KOPT-K1 (cell line): ENCODE measurements around the gene UBL3.

Experiments used
- H3K27ac ChIP-seq: fragments of 200-600 bp; sonication (generic); 2 replicates; pipeline ENCODE4 v1.5.1; 2016; ENCODE audit warnings: antibody characterized with exemption, mild to moderate bottlenecking, low read depth, low read length; ENCODE audit not compliant: poor library complexity, severe bottlenecking
- H3K36me3 ChIP-seq: fragments of 200-600 bp; sonication (generic); 2 replicates; pipeline ENCODE4 v1.5.1; 2017; ENCODE audit warnings: antibody characterized with exemption, mild to moderate bottlenecking, low read length, moderate library complexity; ENCODE audit not compliant: insufficient read depth
- H3K9me3 ChIP-seq: fragments of 200-600 bp; sonication (generic); 2 replicates; pipeline ENCODE4 v1.5.1; 2017; ENCODE audit warnings: antibody characterized with exemption, low read length, mild to moderate bottlenecking; ENCODE audit not compliant: insufficient read depth, poor library complexity, severe bottlenecking

Gene UBL3

DNA sequence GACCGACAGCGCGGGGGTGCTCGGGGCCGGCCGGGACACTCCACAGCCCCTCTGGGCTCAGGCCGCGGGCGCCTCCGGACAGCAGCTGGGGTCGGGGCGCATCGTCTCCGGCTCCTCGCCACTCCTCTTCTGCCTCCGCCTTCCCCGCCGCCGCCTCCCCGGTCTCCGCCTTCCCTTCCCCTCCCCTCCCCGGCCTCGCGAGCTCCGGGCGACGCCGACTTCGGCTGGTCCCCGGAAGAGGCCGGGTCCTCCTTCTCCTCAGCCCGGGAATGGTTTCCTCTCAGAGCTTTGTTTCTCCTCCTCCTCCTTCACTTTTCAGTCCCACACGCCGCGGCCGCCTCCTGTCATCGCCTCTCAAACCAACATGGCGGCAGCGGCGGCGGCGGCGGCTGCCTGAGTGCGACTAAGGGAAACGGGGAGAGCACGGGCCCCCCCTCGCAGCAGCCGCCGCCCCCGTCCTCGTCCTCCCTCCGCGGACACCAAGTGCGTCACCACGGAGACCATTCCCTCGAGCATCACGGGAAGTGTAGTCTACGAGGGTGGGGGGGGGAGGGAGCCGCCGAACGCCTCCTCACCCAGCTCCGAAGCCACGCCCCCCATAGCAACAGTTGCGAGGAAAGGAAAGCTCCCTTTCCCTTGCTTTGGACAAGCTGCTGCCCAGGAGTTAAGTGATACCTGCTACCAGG lies at the start of gene UBL3:
UBL3 (minus strand) TSS at position 405 of the 686 bp plus-strand sequence. CDS start 1,079 bp downstream, outside the sequence.
- Histone ChIP-seq H3K27ac (peak within 1 kb of the TSS; percentile 79), H3K36me3 (no peaks in the 10 kb centered on the region), H3K9me3 (no peaks in the 10 kb centered on the region)

DNA sequence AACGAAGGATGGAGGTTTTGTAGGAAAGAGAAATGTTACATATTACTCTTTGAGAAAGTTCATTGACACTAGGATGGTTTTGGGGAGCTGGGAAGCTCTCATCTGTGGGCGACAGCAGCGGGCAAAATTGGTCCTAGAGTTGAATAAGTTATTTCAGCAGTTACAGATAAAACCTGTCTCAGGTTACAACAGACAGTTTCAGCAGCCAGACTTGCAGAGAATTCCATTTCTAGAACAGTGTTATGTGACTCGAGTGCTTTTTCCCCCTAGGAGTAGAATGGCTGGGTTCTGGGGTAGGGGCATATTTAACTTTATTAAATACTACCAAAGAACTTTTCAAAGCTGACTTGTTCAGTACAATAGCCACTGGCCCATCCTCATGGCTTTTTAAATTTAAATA lies 46.7 kb upstream of the UBL3 start:
- Histone ChIP-seq H3K9me3 (peaks cover 4% of the 10 kb centered on the region), H3K36me3 (no peaks in the 10 kb centered on the region), H3K27ac (no peak overlapping the region)

DNA sequence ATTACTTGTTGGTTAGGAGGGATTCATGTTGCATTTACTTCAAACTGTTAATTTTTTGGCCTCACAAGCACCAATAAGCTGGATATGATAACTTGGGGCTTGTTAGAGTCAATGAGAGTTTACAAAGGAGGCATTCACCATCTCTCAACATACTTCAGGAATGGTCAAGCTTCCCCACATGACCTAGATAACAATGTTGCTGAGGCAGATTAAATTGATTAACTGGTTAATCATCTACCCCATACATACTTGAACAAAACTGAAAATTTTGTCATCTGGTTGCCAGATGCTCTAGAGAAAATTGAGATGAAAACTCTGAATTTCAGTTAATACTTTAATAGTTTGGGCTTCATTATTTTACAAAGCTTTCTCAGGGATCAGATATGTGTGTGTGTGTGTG lies 43.0 kb upstream of the UBL3 start:
- Histone ChIP-seq H3K27ac (no peak overlapping the region), H3K9me3 (no peaks in the 10 kb centered on the region), H3K36me3 (no peaks in the 10 kb centered on the region)

- no peak overlapping the region for H3K27ac ChIP-seq
- H3K9me3 ChIP-seq, result no peaks in the 10 kb centered on the region
These were observed 41.7 kb upstream of the UBL3 start for GRCh38 chr13:29892151-29892550.

GRCh38 chr13:29889111-29889510 lies 38.7 kb upstream of the UBL3 start:
- H3K36me3 ChIP-seq, result no peaks in the 10 kb centered on the region
- H3K9me3 ChIP-seq, result no peaks in the 10 kb centered on the region
- H3K27ac ChIP-seq, result no peak overlapping the region

More at GRCh38 chr13:29892151-29892550, 41.7 kb upstream of the UBL3 start:
- H3K36me3 ChIP-seq, result no peaks in the 10 kb centered on the region

DNA sequence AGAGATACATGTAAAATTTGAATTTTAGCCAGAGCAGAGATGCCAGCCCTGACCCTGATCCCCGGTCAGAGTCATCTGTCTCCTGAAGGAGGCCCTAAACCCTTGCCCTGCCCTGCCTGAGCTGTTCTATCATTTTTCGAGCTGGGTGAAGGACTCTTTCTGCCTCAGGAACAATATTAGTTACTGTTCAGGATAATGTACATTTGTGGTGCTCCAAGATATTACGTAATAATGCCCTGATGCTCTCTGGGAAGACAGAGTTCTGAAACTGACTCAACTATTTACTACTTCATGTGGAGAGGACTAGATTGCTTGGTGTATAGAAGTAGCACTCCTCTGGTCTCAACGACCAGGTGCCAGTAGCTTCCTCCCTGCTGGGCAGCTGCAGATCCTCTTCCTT lies 37.9 kb upstream of the UBL3 start:
- no peaks in the 10 kb centered on the region for H3K36me3 ChIP-seq
- no peak overlapping the region for H3K27ac ChIP-seq
- no peaks in the 10 kb centered on the region for H3K9me3 ChIP-seq

DNA sequence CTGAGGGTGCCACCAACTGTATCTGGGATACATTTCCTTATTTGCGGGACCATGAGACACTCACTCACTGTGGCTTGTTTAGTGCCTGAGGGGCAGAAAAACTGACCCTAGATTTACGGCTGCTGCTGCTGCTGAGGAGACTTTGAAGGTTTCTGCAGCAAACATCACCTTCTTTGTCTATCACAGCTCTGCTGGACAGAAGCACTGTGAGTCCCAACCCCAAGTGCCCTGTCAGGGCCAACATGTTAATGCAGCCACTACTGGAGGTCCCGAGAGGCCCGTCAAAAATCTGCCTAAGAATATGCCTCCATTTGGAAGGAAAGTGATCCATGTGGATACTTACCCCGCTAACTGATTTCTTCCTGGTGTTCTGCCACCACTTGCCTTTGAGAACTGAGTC lies 37.3 kb upstream of the UBL3 start:
- Histone ChIP-seq H3K27ac (no peak overlapping the region), H3K9me3 (no peaks in the 10 kb centered on the region), H3K36me3 (no peaks in the 10 kb centered on the region)

GRCh38 chr13:29887030-29887557 lies 36.7 kb upstream of the UBL3 start:
- Histone ChIP-seq H3K9me3 (no peaks in the 10 kb centered on the region), H3K36me3 (no peaks in the 10 kb centered on the region), H3K27ac (no peak overlapping the region)

DNA sequence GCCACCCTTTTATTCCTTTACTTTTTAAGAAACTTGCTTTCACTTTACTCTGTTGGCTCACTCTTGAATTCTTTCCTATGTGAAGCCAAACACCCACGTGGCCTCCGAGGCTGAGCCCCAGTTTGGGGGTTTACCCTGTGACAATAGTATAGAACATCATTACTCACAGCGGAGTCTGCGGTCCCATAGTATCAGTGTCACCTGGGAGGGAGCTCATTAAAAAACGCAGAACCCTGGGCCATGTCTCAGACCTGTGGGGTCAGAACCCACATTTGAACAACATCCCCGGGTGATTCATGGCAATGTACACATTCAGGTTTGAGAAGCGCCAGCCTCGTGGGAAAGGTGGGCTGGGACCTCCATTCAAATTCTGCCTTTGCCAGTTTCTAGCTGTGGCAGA lies 36.0 kb upstream of the UBL3 start:
- Histone ChIP-seq H3K9me3 (no peaks in the 10 kb centered on the region), H3K27ac (no peak overlapping the region), H3K36me3 (no peaks in the 10 kb centered on the region)

- H3K36me3 ChIP-seq, result no peaks in the 10 kb centered on the region
- H3K9me3 ChIP-seq, result no peaks in the 10 kb centered on the region
- no peak overlapping the region for H3K27ac ChIP-seq
These were observed 35.6 kb upstream of the UBL3 start for GRCh38 chr13:29885989-29886388.

GRCh38 chr13:29884671-29885430 lies 34.4 kb upstream of the UBL3 start:
- H3K9me3 ChIP-seq, result no peaks in the 10 kb centered on the region
- no peaks in the 10 kb centered on the region for H3K36me3 ChIP-seq
- H3K27ac ChIP-seq, result no peak overlapping the region

DNA sequence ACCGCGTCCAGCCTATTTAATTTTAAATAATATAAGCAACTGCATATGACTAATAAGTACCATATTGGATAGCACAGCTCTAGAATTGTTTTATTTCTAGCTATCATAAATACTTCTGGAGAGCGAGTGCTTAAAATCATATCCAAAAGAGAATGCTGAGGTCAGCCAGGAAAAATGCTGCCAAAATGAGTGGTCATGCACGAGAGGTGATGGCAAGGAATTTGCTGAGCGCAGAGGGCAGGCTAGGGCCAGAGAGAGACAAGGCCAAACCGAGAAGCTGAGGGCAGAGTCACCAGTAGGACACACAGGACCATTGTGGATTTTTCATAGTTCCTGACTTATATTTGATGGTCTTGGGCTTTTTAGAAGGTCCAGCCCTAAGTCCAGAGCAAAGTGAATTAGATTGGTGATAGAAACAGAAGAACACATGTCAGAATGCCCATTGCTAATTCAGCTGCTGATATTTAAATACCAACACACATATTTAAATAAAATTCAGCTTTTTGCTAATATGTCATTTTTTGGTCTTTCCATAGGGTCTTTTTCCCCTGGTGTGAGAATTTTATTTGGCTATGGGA lies 33.6 kb upstream of the UBL3 start:
- Histone ChIP-seq H3K36me3 (no peaks in the 10 kb centered on the region), H3K9me3 (no peaks in the 10 kb centered on the region), H3K27ac (no peak overlapping the region)

GRCh38 chr13:29882076-29882475 lies 31.7 kb upstream of the UBL3 start:
- no peaks in the 10 kb centered on the region for H3K9me3 ChIP-seq
- H3K36me3 ChIP-seq, result no peaks in the 10 kb centered on the region
- H3K27ac ChIP-seq, result no peak overlapping the region

DNA sequence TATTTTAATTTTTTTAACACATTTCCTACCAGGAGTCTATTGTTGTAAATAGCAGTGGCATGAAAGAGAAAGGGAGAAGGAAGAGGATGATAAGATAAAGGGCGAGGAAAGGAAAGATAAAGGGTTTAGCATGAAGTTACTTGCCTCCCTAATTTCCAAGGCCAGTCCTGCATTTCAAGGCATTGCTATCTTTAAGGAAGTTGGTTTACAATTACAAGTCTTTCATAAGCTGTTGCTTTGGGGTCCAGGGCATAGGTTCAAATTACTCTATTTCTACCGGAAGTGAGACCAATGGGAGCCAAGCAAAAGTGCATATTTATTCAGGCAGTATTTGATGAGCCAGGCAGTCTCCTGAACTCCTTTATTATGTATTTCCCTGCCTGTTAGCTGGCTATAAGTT lies 27.7 kb upstream of the UBL3 start:
- no peaks in the 10 kb centered on the region for H3K9me3 ChIP-seq
- no peaks in the 10 kb centered on the region for H3K36me3 ChIP-seq
- H3K27ac ChIP-seq, result no peak overlapping the region

DNA sequence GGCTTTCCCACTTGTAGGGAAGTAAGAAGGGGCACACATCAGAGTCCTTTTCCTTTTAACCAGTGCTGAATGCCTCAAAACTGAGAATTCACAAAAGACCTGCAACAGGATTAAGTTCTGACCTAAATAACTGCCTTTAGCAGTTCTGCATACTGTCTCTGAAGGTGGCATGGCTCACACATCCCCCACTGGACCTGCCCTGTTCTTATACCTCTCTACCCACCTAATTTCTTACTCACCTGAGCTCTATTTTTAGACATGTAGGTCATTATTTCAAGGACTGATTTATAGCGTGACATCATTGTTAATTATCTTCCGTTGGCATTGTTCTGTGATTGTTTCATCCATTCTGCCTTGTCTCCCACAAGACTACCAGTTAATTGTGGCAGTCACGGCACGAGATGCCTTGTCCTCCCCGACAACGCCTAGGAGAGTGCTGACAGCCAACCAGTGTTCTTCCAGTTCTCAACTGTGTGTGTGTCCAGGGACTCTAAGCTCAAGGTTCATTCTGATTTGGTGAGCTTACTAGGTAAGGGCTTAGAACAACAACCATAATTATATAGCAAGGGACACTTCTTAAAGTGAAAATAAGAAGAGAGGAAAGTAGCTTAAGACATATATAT lies 27.1 kb upstream of the UBL3 start:
- H3K36me3 ChIP-seq, result no peaks in the 10 kb centered on the region
- no peak overlapping the region for H3K27ac ChIP-seq
- H3K9me3 ChIP-seq, result no peaks in the 10 kb centered on the region
